ENCODE data around the gene RFPL3. TPM values are rescaled to one million over a fixed set of nuclear protein-coding genes. Genes with fewer than 3 reads are reported as not detected.

The RFPL3 gene
- total and polyA plus RNA-seq, 2 experiments from 2014 or later = not detected

DNA sequence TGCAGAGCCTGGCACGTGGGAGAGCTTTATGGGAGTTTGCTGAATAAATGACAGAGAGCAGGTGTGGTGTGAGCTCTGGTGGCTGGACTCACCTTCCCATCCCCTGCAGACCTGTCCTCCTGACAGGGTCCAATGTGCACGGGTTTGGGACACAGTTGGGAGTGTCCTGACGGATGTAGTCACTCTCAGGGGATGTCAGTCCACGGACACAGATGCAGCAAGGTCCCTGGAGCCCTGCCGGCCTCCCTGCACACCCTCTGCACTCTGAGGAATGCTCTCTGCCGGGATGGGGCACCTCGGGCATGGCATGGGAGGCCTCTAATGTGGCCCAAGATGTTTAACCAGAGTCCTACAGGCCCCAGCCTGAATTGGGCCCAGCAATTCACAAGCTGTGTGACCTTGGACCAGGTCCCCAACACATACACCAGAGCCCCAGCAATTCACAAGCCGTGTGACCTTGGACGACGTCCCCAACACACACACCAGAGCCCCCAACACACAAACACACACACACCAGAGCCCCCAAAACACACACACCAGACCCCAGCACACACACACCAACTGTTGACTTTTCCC is 30.0 kb upstream of the RFPL3 start:
- H3K27ac Mint-ChIP-seq = no peak overlapping the region
- Histone ChIP-seq H3K36me3 (ENCODE audit: insufficient read depth) (no peaks in the 10 kb centered on the region), H3K9me2 (ENCODE audit: insufficient read depth) (no peaks in the 10 kb centered on the region), H2AFZ (no peak overlapping the region), H4K20me1 (replicated peaks; ENCODE audit: insufficient read depth) (no peaks in the 10 kb centered on the region), H3K4me3 (no peak overlapping the region), H3K79me2 (replicated peaks; ENCODE audit: insufficient read depth) (no peaks in the 10 kb centered on the region), H3K4me1 (ENCODE audit: insufficient read depth) (peaks cover 4% of the 10 kb centered on the region), H3K27me3 (ENCODE audit: insufficient read depth) (no peaks in the 10 kb centered on the region), H3K27ac (ENCODE audit: low read depth) (no peak overlapping the region), H3K4me2 (no peak overlapping the region), H3F3A (replicated peaks; ENCODE audit: low read depth) (no peaks in the 10 kb centered on the region)
- H3K27me3 Mint-ChIP-seq (ENCODE audit: insufficient read depth, low read depth, poor library complexity) = peaks cover 22% of the 10 kb centered on the region
- DNase-seq (ENCODE audit: low spot score) (no peak), ATAC-seq (no peak)
- peaks cover 17% of the 10 kb centered on the region for H3K36me3 Mint-ChIP-seq (ENCODE audit: low read depth)
- H3K4me3 Mint-ChIP-seq = no peak overlapping the region
- peaks cover 17% of the 10 kb centered on the region for H3K4me1 Mint-ChIP-seq
- TF ChIP-seq CREB1 (CRISPR knock-in tag; IDR thresholded peaks at IDR 0.05; ENCODE audit: low read depth) (no peak), CTCF (conservative IDR thresholded peaks at IDR 0.05; ENCODE audit: low read depth in 2 of 2) (no peak), ETS1 (IDR thresholded peaks at IDR 0.05) (no peak), ZNF114 (CRISPR knock-in tag; IDR thresholded peaks at IDR 0.05) (no peak), ZNF331 (CRISPR knock-in tag; IDR thresholded peaks at IDR 0.05; ENCODE audit: low read depth) (no peak), POLR2AphosphoS5 (IDR thresholded peaks at IDR 0.05; ENCODE audit: low read depth) (no peak), JUNB (IDR thresholded peaks at IDR 0.05; ENCODE audit: unreplicated experiment) (no peak), NANOG (IDR thresholded peaks at IDR 0.05; ENCODE audit: borderline replicate concordance) (no peak), STAT1 (IDR thresholded peaks at IDR 0.05; ENCODE audit: unreplicated experiment) (no peak), REST (IDR thresholded peaks at IDR 0.05; ENCODE audit: unreplicated experiment) (no peak), EZH2 (IDR thresholded peaks at IDR 0.05; ENCODE audit: low read depth, unreplicated experiment) (no peak), EZH2phosphoT487 (IDR thresholded peaks at IDR 0.05; ENCODE audit: unreplicated experiment) (no peak), ZNF462 (CRISPR knock-in tag; IDR thresholded peaks at IDR 0.05) (no peak)
- H3K9me3 Mint-ChIP-seq = peaks cover 15% of the 10 kb centered on the region

Measured in GM23338 (cell line).